OCI-LY1 (cell line): ENCODE measurements around the gene C2CD4B.

Experiments used
- H2AFZ ChIP-seq: fragments of 200-600 bp; sonication (generic), shearing (Covaris generic); 2 replicates; pipeline ENCODE4 v1.6.0; 2014; ENCODE audit warnings: antibody characterized with exemption, mild to moderate bottlenecking, low read length
- H3F3A ChIP-seq: fragments of 200-600 bp; sonication (generic), shearing (Covaris generic); 2 replicates; pipeline ENCODE4 v1.6.0; 2014; ENCODE audit warnings: mild to moderate bottlenecking, antibody characterized with exemption, low read length, moderate library complexity; ENCODE audit not compliant: insufficient read depth
- H3K27ac ChIP-seq: fragments of 200-600 bp; sonication (generic); 2 replicates; pipeline ENCODE4 v1.5.1; 2014; ENCODE audit warnings: low read length, mixed run types, mild to moderate bottlenecking, low read depth; ENCODE audit not compliant: poor library complexity, severe bottlenecking
- H3K27me3 ChIP-seq: fragments of 200-600 bp; sonication (generic); 2 replicates; pipeline ENCODE4 v1.6.0; 2014; ENCODE audit warnings: antibody characterized with exemption, mild to moderate bottlenecking, low read length, moderate library complexity; ENCODE audit not compliant: insufficient read depth
- H3K36me3 ChIP-seq: fragments of 200-600 bp; sonication (generic); 2 replicates; pipeline ENCODE4 v1.6.1; 2014; ENCODE audit warnings: mild to moderate bottlenecking, antibody characterized with exemption, low read length, moderate library complexity, mixed read lengths; ENCODE audit not compliant: insufficient read depth
- H3K4me1 ChIP-seq: fragments of 200-600 bp; sonication (generic); 2 replicates; pipeline ENCODE4 v1.5.1; 2014; ENCODE audit warnings: mild to moderate bottlenecking, low read length, moderate library complexity; ENCODE audit not compliant: insufficient read depth, severe bottlenecking
- H3K4me2 ChIP-seq: fragments of 200-600 bp; sonication (generic), shearing (Covaris generic); 2 replicates; pipeline ENCODE4 v1.6.1; 2014; ENCODE audit warnings: low read length
- H3K4me3 ChIP-seq: fragments of 200-600 bp; sonication (generic); 2 replicates; pipeline ENCODE4 v1.5.1; 2014; ENCODE audit warnings: low read length, low read depth, mild to moderate bottlenecking, mixed read lengths; ENCODE audit not compliant: poor library complexity, severe bottlenecking
- H3K79me2 ChIP-seq: fragments of 200-600 bp; shearing (Covaris generic); 2 replicates; pipeline ENCODE4 v1.6.1; 2016; ENCODE audit warnings: mixed run types, low read length, mixed read lengths; ENCODE audit not compliant: insufficient read depth
- H3K9ac ChIP-seq: fragments of 200-600 bp; sonication (generic), shearing (Covaris generic); 2 replicates; pipeline ENCODE4 v1.6.1; 2014; ENCODE audit warnings: mild to moderate bottlenecking, low read length, mixed read lengths
- H3K9me2 ChIP-seq: fragments of 200-600 bp; sonication (generic), shearing (Covaris generic); 2 replicates; pipeline ENCODE4 v1.6.1; 2014; ENCODE audit warnings: low read depth, mild to moderate bottlenecking, low read length, mixed read lengths
- H3K9me3 ChIP-seq: fragments of 200-600 bp; shearing (Covaris generic); 2 replicates; pipeline ENCODE4 v1.6.1; 2014; ENCODE audit warnings: low read length, mixed read lengths
- H4K20me1 ChIP-seq: fragments of 200-600 bp; sonication (generic), shearing (Covaris generic); 2 replicates; pipeline ENCODE4 v1.6.0; 2016; ENCODE audit warnings: mild to moderate bottlenecking, low read length; ENCODE audit not compliant: insufficient read depth
- CTCF ChIP-seq: fragments of 200-600 bp; sonication (generic), shearing (Covaris generic); IDR thresholded peaks from 2 replicates; pipeline ENCODE4 v1.5.1; 2017; ENCODE audit warnings: mild to moderate bottlenecking, antibody characterized with exemption, low read length, moderate library complexity, mixed read lengths
- EZH2 ChIP-seq: fragments of 200-600 bp; sonication (generic), shearing (Covaris generic); IDR thresholded peaks from 2 replicates; pipeline ENCODE4 v1.8.0; 2017; ENCODE audit warnings: borderline replicate concordance, mixed run types, mild to moderate bottlenecking, antibody characterized with exemption, low read length, moderate library complexity, mixed read lengths

C2CD4B gene

GRCh38 chr15:62150445-62150844, 14.6 kb downstream of the C2CD4B start:
- Histone ChIP-seq H3F3A (no peaks in the 10 kb centered on the region), H2AFZ (no peak overlapping the region), H4K20me1 (no peaks in the 10 kb centered on the region), H3K27ac (no peak overlapping the region), H3K9me2 (no peaks in the 10 kb centered on the region), H3K4me1 (no peaks in the 10 kb centered on the region), H3K9me3 (no peaks in the 10 kb centered on the region), H3K36me3 (no peaks in the 10 kb centered on the region), H3K9ac (no peak overlapping the region), H3K4me2 (no peak overlapping the region), H3K4me3 (no peak overlapping the region), H3K79me2 (no peaks in the 10 kb centered on the region), H3K27me3 (0 out of 2 replicates have a peak, but pooled peaks cover 5% of the 10 kb centered on the region)
- TF ChIP-seq CTCF, result no peak
- no peak for TF ChIP-seq EZH2

DNA sequence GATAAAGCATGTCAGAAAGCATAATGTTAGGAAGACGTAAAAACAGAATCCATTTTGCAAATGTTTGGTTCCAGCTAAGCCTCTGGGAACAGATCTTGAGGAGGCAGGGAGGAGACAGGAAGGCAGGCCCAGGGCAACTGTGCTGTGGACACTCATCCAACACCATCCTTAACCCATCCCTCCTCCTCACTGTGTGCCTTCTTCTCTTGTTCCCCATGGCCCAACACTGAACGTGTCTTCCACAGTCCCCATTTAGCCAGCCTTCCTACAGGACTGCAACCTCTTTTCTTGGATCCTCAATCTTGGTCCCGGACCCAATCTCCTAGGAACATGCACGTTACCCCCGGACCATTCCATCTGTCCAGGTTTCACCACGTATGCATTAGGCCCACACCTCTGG, 15.4 kb downstream of the C2CD4B start:
- Histone ChIP-seq H3F3A (no peaks in the 10 kb centered on the region), H3K4me2 (no peak overlapping the region), H3K27ac (no peak overlapping the region), H2AFZ (no peak overlapping the region), H3K36me3 (no peaks in the 10 kb centered on the region), H3K4me3 (no peak overlapping the region), H3K9ac (no peak overlapping the region), H4K20me1 (no peaks in the 10 kb centered on the region), H3K9me3 (no peaks in the 10 kb centered on the region), H3K9me2 (no peaks in the 10 kb centered on the region), H3K4me1 (no peaks in the 10 kb centered on the region), H3K27me3 (0 out of 2 replicates have a peak, but pooled peaks cover 5% of the 10 kb centered on the region), H3K79me2 (no peaks in the 10 kb centered on the region)
- no peak for TF ChIP-seq CTCF
- TF ChIP-seq EZH2, result no peak

DNA sequence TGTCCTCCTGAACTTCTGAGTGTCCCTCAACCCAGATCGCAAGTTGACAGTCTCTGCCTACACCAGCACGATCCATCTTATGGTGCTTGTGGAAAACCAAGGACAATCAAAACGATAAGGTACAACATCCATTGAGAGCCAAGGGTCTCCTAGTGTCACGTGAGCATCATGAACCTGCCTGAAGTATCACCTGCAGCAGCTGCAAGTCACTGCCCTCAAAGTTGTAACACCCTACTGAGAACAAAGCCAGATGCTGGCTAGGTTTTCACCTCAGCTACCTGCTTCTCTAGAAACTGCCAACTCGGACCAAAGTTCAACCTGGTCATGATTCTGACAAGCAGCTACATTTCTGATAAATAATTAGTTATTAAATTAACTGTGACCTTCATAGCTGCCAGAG, 17.5 kb downstream of the C2CD4B start:
- H3K4me2 ChIP-seq, result no peak overlapping the region

More for the DNA sequence above, 17.5 kb downstream of the C2CD4B start:
- no peak overlapping the region for H2AFZ ChIP-seq
- H4K20me1 ChIP-seq, result no peaks in the 10 kb centered on the region
- no peaks in the 10 kb centered on the region; the same call in 1 of the 2 replicates for H3K27me3 ChIP-seq
- H3K9ac ChIP-seq, result no peak overlapping the region
- no peaks in the 10 kb centered on the region for H3K36me3 ChIP-seq
- no peak overlapping the region for H3K27ac ChIP-seq
- no peaks in the 10 kb centered on the region for H3F3A ChIP-seq
- H3K4me1 ChIP-seq, result no peaks in the 10 kb centered on the region
- no peaks in the 10 kb centered on the region for H3K9me2 ChIP-seq
- no peak overlapping the region for H3K4me3 ChIP-seq
- TF ChIP-seq CTCF (no peak), EZH2 (no peak)
- no peaks in the 10 kb centered on the region for H3K9me3 ChIP-seq
- H3K79me2 ChIP-seq, result no peaks in the 10 kb centered on the region
